Keratinocyte (primary cell): ENCODE results near the gene ARMC8.

Experiments used
- CTCF ChIP-seq, 3 experiments: IDR thresholded peaks in 1 of 3; conservative IDR thresholded peaks in 1 of 3; optimal IDR thresholded peaks in 1 of 3; 2 replicates in 2 of 3; 3 replicates in 1 of 3; pipeline versions ENCODE3 to v1.5.1; 2011; ENCODE audit warnings: low read length in 3 of 3, mild to moderate bottlenecking in 3 of 3, moderate library complexity in 2 of 3, control low read depth in 1 of 3, inconsistent platforms in 1 of 3; ENCODE audit not compliant: insufficient read depth in 2 of 3; ENCODE audit errors: extremely low read depth in 1 of 3
- EZH2 ChIP-seq: IDR thresholded peaks from one replicate; pipeline ENCODE4 v1.6.1; 2012; ENCODE audit warnings: inconsistent platforms, mild to moderate bottlenecking, low read length, moderate library complexity

GRCh38 chr3:138186221-138186620 is 880 bp upstream of the ARMC8 start:
- TF ChIP-seq CTCF (optimal IDR thresholded peaks at IDR 0.05 in 1 of 3, IDR thresholded peaks at IDR 0.05 in 1 of 3, conservative IDR thresholded peaks at IDR 0.05 in 1 of 3; ENCODE audit: extremely low read depth in 1 of 3, insufficient read depth in 2 of 3, low read length in 3 of 3) (no peak), EZH2 (no peak)
